ENCODE measurements around the gene SUGCT.

Gene SUGCT

DNA sequence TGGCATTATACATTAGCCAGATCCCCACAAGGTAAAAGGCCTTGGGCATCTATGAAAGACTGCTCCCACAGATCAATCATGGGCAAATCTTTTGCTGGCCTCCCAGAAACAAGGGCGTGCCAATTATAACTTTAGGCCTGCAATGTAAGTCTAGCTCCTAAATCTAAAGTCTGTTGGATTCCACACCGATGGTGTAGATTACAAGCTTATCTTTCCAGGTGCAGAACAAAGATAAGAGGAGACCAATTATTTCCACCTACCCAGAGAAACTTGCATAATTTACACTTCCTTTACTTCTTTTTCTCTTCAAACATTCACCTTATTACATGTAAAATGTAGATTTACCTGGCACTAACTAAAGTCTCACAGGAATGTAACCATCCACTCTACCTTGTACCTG, 713.1 kb downstream of the SUGCT start:
- TF ChIP-seq SIN3A (IDR thresholded peaks at IDR 0.05; ENCODE audit: borderline replicate concordance, insufficient read depth, low read length) (no peak), TAF1 (IDR thresholded peaks at IDR 0.05; ENCODE audit: borderline replicate concordance, insufficient read depth, low read length) (no peak), POLR2AphosphoS5 (IDR thresholded peaks at IDR 0.05; ENCODE audit: low read depth, low read length) (no peak), FOXP2 (optimal IDR thresholded peaks at IDR 0.05; ENCODE audit: borderline replicate concordance, extremely low read depth, extremely low read length, insufficient read depth) (no peak)
- TF ChIP-seq, protein P1, sequence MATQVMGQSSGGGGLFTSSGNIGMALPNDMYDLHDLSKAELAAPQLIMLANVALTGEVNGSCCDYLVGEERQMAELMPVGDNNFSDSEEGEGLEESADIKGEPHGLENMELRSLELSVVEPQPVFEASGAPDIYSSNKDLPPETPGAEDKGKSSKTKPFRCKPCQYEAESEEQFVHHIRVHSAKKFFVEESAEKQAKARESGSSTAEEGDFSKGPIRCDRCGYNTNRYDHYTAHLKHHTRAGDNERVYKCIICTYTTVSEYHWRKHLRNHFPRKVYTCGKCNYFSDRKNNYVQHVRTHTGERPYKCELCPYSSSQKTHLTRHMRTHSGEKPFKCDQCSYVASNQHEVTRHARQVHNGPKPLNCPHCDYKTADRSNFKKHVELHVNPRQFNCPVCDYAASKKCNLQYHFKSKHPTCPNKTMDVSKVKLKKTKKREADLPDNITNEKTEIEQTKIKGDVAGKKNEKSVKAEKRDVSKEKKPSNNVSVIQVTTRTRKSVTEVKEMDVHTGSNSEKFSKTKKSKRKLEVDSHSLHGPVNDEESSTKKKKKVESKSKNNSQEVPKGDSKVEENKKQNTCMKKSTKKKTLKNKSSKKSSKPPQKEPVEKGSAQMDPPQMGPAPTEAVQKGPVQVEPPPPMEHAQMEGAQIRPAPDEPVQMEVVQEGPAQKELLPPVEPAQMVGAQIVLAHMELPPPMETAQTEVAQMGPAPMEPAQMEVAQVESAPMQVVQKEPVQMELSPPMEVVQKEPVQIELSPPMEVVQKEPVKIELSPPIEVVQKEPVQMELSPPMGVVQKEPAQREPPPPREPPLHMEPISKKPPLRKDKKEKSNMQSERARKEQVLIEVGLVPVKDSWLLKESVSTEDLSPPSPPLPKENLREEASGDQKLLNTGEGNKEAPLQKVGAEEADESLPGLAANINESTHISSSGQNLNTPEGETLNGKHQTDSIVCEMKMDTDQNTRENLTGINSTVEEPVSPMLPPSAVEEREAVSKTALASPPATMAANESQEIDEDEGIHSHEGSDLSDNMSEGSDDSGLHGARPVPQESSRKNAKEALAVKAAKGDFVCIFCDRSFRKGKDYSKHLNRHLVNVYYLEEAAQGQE (IDR thresholded peaks at IDR 0.05; ENCODE audit: insufficient read depth in 1 of 2, low read depth in 2 of 2, low read length in 2 of 2) = no peak

DNA sequence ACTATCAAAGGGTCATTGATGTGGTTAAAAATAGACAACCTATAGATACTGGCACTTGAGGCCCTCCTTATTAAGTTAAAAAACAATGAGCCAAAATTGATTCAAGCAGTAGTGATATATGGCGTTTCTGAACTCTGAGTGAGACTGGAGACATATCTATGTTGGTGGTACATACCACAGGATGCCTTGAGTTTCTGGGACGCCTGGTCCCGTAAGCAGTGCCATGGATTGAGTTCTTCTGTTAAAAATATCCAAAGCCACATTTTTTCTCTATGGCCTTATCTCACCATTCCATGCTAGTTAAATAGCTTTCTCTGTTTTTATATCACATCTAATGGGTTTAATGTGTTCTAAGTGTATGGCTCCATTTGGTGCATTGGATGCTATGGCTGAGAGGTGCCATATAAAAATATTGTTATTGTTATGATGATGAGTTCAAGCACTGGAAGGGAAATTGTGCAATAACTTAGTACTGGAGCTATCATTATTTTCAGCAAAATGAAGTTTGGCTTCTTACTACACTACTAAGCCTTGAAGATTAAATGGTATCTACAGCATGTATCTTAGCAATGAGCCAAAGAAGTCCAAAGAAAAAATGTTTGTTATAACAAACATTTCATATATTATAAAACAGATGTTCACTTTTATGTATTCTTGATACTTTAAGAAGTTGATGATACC, 713.9 kb downstream of the SUGCT start:
- TF ChIP-seq, protein P1 (IDR thresholded peaks at IDR 0.05; ENCODE audit: insufficient read depth in 1 of 2, low read depth in 2 of 2, low read length in 2 of 2) = no peak
- no peak for TF ChIP-seq SIN3A (IDR thresholded peaks at IDR 0.05; ENCODE audit: borderline replicate concordance, insufficient read depth, low read length)
- no peak for TF ChIP-seq TAF1 (IDR thresholded peaks at IDR 0.05; ENCODE audit: borderline replicate concordance, insufficient read depth, low read length)
- no peak for TF ChIP-seq FOXP2 (optimal IDR thresholded peaks at IDR 0.05; ENCODE audit: borderline replicate concordance, extremely low read depth, extremely low read length, insufficient read depth)
- TF ChIP-seq POLR2AphosphoS5 (IDR thresholded peaks at IDR 0.05; ENCODE audit: low read depth, low read length) = no peak

DNA sequence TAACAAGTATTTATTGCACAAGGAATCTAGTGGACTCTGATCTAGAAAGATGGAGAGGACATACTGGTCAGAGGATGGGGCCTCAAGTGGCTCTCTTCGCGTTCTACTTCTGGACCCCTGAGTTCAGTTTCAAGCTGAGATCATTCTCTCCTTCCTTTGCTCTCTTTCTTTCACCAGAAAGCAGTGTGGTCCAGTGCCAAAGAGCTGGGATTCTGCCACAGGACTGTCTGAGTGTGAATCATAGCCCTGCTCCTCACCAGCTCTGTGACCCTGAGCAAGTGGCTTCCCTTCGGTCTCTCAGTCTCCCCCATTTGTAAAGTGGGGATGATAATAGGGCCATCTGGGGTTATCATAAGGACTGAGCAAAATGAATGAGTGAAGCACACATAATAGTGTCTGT, 715.2 kb downstream of the SUGCT start:
- no peak for TF ChIP-seq TAF1 (IDR thresholded peaks at IDR 0.05; ENCODE audit: borderline replicate concordance, insufficient read depth, low read length)
- no peak for TF ChIP-seq POLR2AphosphoS5 (IDR thresholded peaks at IDR 0.05; ENCODE audit: low read depth, low read length)
- TF ChIP-seq SIN3A (IDR thresholded peaks at IDR 0.05; ENCODE audit: borderline replicate concordance, insufficient read depth, low read length) = no peak
- TF ChIP-seq, protein P1 (IDR thresholded peaks at IDR 0.05; ENCODE audit: insufficient read depth in 1 of 2, low read depth in 2 of 2, low read length in 2 of 2) = no peak
- no peak for TF ChIP-seq FOXP2 (optimal IDR thresholded peaks at IDR 0.05; ENCODE audit: borderline replicate concordance, extremely low read depth, extremely low read length, insufficient read depth)

DNA sequence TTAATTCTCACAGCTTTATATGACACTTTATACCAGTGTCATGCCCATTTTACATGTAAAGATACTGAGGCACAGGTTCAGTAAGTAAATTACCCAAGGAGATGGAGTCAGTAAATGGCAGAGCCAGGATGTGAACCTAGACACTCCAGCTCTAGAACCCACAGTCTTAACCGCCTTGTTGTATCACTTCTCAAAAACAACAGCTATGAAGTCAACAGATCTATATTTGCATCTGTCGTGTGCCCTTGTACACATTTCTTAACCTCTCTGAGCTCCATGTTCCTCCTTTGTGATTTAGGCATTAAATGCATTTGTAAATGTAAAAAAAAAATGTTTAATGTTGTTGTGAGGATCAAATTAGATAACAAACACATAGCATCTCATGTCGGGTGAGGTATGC, 716.2 kb downstream of the SUGCT start:
- TF ChIP-seq SIN3A (IDR thresholded peaks at IDR 0.05; ENCODE audit: borderline replicate concordance, insufficient read depth, low read length) = no peak
- TF ChIP-seq POLR2AphosphoS5 (IDR thresholded peaks at IDR 0.05; ENCODE audit: low read depth, low read length) = no peak
- TF ChIP-seq FOXP2 (optimal IDR thresholded peaks at IDR 0.05; ENCODE audit: borderline replicate concordance, extremely low read depth, extremely low read length, insufficient read depth) = no peak
- TF ChIP-seq, protein P1 (IDR thresholded peaks at IDR 0.05; ENCODE audit: insufficient read depth in 1 of 2, low read depth in 2 of 2, low read length in 2 of 2) = no peak
- TF ChIP-seq TAF1 (IDR thresholded peaks at IDR 0.05; ENCODE audit: borderline replicate concordance, insufficient read depth, low read length) = no peak
